WTC11 (cell line): Measurements from ENCODE around the gene ACOX3.

Experiments used
- CTCF ChIP-seq: fragments of 200-600 bp; IDR thresholded peaks from 2 replicates; pipeline ENCODE4 v1.8.0; 2022; ENCODE audit warnings: antibody characterized with exemption
- FOXP4 ChIP-seq: sonication (generic); formaldehyde crosslinking; IDR thresholded peaks from 2 replicates; pipeline ENCODE4 v1.8.0; 2022; ENCODE audit warnings: mild to moderate bottlenecking, missing genetic modification reagents
- NFATC4 ChIP-seq: fragments of 250-450 bp; sonication (Bioruptor Pico); IDR thresholded peaks from 2 replicates; pipeline ENCODE4 v1.9.0; 2021; ENCODE audit warnings: mild to moderate bottlenecking

- TF ChIP-seq CTCF, result no peak
- TF ChIP-seq FOXP4 (CRISPR knock-in tag), result no peak
- no peak for TF ChIP-seq NFATC4 (CRISPR knock-in tag)
Observed at GRCh38 chr4:8362483-8362882, 78.0 kb downstream of the ACOX3 start.
